Astrocyte of the cerebellum (primary cell): Measurements from ENCODE around the gene WNT9A.

Source experiments
- DNase-seq: peaks from one replicate; pipeline ENCODE4 v3.0.0-alpha.2; 2011; ENCODE audit warnings: low read depth
- H3K4me3 ChIP-seq: 2 replicates; pipeline ENCODE4 v1.5.1; 2011; ENCODE audit warnings: mild to moderate bottlenecking, low read depth, low read length, moderate library complexity
- CTCF ChIP-seq: IDR thresholded peaks from 2 replicates; pipeline ENCODE4 v1.5.1; 2012; ENCODE audit warnings: low read length, low read depth, moderate library complexity, mild to moderate bottlenecking; ENCODE audit errors: missing control alignments
- in situ Hi-C: cut with HindIII; loops from 2 replicates; pipeline ENCODE4 v1.10.0; 2017; ENCODE audit warnings: low sequenced_read_pairs

Gene WNT9A

DNA sequence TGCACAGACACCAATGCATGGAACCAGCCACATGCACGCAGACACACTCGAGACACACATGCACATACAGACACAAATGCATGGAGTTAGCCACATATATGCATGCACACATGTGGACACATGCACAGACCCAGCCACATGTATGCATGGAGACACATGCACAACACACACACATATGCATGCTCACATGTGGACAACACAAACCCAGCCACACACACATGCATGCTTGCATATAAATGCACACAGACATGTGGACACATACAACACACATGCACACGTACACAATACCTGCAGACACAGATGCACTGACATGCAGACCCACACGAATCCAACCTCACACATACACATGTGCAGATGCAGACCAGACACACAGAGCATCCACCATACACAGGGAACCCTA is 31.1 kb downstream of the WNT9A start:
- H3K4me3 ChIP-seq: no peak overlapping the region
- TF ChIP-seq CTCF: no peak
- in situ Hi-C loops: no loop called here
- no peak for DNase-seq

DNA sequence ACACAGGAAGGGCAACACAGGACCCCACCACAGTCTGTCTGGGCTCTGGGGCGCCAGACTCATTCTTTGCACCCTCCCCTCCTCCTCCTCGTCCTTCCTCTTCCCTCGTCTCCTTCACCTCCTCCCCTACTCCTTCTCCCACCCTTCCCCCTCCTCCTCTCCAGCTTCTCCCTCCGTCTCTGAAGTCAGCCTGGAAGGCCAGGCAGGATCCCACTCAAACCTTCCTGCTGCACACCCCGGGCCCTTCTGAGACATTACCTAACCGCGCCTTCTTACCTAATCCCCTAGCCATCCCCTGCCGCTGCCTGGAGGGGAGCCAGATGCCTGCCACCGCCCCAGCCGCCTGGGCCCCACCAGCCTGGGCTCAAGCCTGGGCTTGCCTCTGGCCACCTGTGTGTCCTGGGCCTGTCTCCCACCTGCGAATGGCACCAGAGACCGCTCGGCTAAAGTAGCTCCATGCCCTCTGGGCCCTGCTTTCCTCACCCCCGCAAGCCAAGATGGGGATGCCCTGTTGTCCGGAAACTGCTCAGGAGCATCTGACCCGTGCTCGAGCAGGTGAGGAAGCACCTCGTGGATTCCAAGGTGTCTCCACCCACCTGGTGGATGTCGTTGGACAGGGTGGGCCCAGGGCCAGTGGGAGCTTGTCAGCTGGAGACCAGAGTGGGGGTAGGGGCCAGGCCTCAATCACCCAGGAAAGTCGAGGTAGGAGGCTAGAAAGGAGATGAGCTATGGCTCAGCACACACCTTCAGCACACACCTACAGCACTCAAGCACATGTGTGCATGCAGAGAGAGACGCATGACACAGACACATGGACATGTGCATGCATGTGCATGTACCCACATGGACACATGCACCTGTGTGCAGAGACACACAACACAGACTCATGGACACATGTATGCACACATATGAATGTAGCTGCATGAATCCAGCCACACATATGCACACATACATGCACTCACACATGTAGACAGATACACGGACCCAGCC is 31.9 kb downstream of the WNT9A start:
- no peak for TF ChIP-seq CTCF
- in situ Hi-C loops: no loop called here
- no peak overlapping the region for H3K4me3 ChIP-seq
- DNase-seq: no peak

DNA sequence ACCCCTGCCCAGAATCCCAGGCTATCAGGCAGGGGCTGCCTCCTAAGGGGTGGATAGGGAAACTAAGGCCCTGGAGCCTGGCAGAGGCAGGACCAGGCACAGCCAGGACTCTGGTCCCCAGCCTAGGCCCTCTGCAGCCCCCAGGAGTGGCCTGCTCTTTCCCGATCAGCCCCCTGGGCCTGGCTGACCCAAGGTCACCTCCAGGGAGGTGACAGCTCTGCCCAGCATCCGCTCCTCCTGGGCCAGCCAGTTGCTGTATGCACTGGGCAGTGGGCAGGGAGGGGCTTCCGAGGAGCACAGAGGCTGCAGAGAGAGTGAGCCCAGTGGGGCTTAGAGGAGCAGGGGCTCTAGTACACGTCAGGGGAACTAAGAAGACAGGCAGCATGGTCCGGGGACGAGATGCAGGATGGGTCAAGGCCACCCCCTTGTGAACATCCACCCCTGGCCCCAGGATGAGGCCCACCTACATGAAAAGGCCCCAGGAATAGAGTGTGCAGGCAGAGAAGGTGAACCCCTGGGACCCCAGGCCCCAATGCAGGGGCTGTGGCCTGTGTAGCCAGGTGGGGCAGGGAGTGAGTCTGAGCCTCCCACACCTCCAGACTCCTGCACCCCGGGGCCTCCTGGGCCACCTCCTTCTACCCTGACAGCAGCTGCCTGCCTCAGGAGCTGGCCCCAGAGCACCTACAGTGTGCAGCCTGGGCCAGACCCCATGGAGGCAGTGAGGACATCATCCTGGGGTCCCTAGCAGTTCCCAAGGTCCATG is 32.8 kb downstream of the WNT9A start:
- no peak for TF ChIP-seq CTCF
- in situ Hi-C loops: no loop called here
- no peak for DNase-seq
- H3K4me3 ChIP-seq: no peak overlapping the region

DNA sequence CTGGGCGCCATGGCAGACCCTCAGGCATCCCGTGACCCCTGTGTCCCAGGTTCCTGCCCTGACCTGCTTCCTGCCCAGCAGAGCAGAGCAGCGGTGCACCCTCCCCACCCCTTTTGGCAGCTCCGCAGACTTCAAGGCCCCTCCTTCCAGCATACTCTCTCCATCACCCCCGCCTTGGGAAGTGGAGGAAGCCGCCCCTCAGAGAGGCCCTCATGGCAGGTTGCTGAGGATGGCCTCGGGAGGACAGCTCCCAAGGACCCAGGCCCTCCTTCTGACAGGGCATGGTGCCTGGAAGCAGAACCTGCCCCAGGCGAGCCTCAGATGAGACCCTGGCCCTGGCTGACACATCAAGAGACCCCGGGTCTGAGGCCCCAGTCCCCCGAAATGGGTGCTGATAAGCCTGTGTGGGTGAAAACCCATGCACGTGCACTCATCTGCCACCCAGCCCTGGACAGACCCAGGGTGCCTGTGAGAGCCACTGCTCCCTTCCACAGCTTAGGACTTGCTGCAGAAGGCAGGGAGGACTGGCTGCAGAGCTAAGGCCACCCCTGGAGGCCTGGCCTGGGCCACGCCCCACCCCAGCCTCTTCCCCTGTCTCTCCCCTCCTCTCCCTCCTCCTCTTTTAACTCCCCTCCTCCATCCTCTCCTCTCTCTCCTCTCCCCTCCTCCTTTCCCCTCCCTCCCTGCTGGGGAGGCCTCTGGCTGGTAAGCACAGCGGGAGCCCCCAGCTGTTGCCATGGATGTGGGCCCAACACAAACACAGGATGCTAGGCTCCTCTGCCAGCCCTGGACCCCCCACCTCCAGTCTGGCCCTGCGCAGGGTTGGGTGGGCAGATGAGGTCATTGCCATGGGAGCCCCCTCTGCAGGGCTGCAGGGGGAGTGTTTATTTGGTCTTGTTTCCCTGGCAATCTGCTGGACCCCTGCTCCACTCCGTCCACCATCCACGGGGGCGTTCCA is 33.7 kb downstream of the WNT9A start:
- no peak for DNase-seq
- no peak for TF ChIP-seq CTCF
- no peak overlapping the region for H3K4me3 ChIP-seq

GRCh38 chr1:227913396-227913763 is 34.4 kb downstream of the WNT9A start:
- H3K4me3 ChIP-seq: no peak overlapping the region
- no peak for TF ChIP-seq CTCF
- in situ Hi-C loops: no loop called here
- no peak for DNase-seq

More for the DNA sequence above, 33.7 kb downstream of the WNT9A start:
- in situ Hi-C loops: no loop called here

DNA sequence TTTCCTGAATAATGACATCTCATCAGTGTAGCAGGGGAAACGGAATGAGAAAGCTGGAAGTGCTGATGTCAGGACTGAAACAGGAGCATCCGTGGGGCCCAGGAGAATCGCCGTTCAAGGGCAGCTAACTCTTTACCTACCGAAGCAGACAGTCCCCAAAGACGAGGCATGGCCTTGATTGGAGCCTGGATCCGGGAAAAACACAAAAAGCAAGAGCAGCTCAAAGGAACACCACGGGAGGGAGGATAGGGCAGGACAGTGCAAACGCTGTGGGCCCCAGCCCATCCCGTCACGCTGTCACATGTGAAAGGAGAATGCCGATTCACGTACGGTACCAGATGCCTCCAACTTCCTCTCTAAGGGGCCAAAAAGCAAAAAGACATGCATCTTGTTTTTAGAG is 34.9 kb downstream of the WNT9A start:
- no peak for DNase-seq
- H3K4me3 ChIP-seq: no peak overlapping the region
- in situ Hi-C loops: no loop called here
- TF ChIP-seq CTCF: no peak
